ENCODE data around the gene UNC93B1.

The UNC93B1 gene

DNA sequence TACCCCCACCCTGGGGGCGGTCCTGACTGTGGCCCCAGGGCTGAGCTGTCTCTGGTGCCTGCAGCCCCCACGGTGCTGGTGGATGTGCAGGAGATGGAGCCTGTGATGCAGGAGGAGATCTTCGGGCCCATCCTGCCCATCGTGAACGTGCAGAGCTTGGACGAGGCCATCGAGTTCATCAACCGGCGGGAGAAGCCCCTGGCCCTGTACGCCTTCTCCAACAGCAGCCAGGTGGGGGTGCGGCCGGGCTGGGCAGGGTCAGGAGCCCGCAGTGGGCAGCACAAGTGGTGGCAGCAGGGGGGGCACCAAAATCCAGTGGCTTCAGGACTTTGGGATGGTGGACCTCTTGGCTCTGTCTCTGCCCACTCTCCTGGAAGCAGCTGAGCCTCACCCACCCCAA lies 18.6 kb upstream of the UNC93B1 start:
- DNase-seq (ENCODE audit: low read depth, low spot score) = no peak

DNA sequence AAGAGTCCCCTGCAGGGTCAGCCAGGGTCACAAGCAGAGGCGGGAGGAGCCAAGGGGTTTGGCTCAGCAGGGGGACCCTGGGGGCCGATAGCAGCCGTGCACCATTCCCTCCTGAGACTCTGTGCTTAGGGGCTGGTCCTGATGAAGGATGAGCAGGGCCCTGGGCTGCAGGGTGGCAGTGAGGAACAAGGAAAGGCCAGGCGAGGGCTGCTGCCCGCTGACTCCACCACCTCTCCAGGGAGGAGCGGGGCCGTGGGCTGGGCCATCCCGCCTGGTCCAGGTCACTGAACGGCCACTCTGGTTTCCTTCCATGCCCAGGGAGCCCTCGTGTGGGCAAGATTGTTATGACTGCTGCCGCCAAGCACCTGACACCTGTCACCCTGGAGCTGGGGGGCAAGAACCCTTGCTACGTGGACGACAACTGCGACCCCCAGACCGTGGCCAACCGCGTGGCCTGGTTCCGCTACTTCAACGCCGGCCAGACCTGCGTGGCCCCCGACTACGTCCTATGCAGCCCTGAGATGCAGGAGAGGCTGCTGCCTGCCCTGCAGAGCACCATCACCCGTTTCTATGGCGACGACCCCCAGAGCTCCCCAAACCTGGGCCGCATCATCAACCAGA lies 17.4 kb upstream of the UNC93B1 start:
- no peak for DNase-seq (ENCODE audit: low read depth, low spot score)

DNA sequence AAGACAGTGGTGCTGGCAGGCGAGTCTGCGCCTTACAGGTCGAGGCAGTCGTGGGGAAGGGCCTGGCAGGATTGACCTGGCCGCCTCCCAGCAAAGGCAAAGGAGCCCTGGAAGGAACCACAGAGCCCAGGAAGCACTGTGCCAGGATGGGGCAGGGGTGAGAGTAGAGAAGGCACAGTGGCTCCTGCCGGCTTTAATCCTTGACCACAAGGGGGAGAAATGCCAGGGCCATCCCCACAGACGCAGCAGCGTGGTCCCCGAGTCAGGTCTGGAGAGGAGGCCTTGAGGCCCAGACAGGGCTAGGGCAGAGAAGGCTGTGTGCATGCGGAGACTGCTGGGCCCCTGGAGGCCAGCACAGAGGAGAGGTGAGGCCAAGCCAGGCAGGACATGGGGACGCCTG lies 16.7 kb upstream of the UNC93B1 start:
- no peak for DNase-seq (ENCODE audit: low read depth, low spot score)

DNA sequence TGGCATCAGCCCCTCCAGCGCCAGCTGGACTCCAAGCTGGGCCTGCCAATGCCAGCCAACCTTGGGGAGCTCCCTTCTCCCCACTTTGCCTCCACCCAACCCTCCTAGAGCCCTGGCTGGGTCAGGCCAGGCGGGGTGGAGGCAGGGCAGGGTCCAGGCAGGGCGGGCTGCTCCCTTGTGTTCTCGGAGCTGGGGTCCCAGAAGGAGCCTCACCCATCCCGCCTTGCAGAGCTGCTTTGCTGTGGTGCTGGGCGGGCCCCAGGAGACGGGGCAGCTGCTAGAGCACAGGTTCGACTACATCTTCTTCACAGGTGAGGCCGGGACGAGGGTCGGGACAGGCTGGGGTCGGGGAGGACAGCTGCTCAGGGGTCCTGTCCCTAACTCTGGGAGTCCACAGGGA lies 15.6 kb upstream of the UNC93B1 start:
- no peak for DNase-seq (ENCODE audit: low read depth, low spot score)

DNA sequence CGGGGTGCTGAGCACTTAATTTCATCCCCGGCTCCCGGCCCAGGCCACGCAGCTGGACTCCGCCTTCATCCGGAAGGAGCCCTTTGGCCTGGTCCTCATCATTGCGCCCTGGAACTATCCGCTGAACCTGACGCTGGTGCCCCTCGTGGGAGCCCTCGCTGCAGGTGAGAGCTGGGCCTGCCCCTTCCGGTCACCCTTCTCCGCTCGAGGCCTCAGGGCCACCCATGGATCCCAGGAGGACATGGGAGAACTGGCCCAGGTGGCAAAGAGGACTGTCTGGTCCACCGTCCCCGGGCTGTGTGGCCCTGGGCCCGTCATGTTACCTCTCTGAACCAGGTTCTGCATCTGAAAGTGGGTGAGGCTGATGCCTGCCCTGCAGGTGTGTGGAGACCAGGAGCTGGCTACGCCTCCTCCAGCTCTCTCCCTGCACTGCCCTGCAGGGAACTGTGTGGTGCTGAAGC lies 14.9 kb upstream of the UNC93B1 start:
- DNase-seq (ENCODE audit: low read depth, low spot score) = no peak

DNA sequence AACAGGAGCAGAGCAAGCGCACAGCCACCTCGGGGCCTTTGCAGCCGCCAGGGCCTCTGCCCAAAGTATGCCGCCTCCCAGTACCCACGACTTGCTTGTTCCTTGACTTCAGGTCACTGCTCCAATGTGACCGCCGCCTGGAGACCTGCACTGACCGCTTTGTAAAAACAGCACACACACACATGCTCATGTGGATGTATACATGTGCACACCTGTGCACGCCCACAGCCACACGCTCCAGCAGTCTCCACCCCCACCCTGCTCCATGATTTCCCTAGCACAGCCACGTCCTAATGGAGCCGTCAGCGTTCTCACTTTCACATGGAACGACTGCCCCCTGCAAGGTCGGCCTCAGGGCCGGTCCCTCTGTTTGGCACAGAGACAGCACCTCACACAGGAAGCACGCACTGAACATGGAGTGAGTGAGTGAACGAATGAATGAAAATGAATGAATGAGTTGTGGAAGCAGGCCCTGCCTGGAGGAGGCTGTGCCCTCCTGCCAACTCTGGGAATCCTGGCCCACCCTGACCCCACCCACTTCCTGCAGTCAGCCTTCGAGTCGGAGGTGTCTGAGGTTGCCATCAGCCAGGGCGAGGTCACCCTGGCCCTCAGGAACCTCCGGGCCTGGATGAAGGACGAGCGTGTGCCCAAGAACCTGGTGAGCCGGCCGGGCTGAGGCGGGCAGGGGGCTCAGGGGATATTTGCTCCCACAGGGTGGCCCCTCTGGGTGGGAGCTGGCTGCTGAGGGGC lies 14.3 kb upstream of the UNC93B1 start:
- no peak for DNase-seq (ENCODE audit: low read depth, low spot score)

DNA sequence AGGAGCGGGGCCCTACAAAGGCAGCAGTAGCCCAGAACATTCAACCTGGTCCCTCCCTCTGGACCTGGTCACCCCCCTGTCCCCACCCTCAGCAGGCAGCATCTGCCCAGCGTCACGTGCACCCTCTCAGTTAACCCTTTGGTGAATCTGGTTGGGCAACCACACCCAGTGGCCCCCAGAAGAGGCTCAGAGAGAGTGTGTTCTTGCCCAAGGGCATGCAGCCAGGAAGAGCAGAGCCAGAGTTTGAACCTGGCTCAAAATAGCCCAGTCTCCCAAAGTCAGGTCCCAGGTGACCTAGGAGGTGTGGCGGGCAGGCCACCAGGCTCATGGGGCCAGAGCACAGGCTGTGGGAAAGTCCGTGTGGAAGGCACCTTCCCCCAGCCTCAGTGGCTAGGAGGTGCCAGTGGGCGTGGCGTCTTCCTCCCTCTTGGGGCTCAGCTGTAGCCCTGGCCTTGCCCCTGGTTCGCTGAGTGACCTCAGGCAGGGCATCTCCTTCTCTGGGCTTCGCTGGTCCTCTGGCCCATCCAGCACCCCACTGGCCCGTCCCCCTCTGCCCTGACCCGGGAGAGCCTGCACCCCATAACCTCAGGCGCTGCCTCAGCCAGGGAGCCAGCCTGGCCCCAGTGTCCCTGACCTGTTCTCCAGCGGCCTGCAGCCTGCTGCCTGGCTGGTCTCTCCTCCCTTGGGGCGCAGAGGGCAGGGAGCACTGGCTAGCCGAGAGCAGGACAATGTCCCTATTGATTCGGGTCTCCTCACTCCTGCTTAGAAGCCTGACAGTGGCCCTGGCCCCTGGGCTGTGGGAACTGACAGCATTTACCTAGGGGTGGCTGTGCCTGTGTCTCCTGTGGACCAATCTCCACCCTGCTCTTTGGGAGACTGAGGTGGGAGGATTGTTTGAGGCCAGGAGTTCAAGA lies 13.3 kb upstream of the UNC93B1 start:
- no peak for DNase-seq (ENCODE audit: low read depth, low spot score)

DNA sequence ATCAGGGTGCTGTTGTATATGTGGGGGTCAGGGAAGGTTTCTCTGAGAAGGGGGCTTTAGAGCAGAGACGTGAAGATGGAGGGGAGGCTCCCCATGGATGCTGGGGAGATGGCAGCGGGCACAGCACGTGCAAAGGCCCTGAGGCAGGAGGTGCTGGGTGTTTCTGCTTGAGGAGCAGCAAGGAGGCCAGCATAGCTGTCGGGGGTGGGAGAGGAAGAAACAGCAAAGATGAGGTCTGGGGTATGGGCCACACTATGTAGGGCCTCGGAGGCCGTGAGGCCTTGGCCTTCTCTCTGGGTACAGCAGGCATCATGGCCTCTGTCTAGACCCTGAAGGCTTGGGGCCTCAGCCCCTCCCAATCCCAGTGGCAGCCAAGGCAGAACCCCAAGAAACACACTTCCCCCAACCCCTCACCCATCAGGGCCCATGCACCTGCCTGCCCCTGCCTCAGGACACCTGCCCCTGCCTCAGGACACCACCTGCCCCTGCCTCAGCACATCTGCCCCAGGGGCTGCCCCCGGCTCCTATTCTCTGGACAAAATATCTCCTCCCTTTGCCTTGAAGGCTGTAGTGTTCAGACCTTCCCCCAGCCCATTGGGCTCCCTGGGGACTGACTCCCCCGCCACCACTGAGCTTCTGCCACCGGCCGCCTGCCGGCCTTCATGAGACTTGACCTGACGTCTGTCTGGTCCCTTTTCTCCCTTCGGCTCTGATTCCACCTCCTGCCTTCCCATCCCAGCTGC lies 12.4 kb upstream of the UNC93B1 start:
- no peak for DNase-seq (ENCODE audit: low read depth, low spot score)

DNA sequence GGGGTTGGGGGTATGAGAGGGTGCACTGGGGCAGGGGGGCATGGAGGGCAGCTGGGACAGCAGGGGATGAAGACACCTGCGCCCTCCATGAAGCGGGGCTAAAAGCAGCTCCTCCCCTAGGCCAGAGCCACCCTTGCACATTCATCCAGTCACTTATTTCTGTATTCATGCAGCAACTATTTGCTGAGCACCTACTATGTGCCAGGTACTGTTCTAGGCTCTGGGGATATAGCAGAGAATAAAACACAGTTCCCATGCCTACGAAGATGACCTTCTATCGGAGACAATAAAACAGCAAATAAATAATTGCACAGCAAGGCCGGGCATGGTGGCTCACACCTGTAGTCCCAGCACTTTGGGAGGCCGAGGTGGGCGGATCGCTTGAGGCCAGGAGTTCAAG lies 11.6 kb upstream of the UNC93B1 start:
- DNase-seq (ENCODE audit: low read depth, low spot score) = no peak

DNA sequence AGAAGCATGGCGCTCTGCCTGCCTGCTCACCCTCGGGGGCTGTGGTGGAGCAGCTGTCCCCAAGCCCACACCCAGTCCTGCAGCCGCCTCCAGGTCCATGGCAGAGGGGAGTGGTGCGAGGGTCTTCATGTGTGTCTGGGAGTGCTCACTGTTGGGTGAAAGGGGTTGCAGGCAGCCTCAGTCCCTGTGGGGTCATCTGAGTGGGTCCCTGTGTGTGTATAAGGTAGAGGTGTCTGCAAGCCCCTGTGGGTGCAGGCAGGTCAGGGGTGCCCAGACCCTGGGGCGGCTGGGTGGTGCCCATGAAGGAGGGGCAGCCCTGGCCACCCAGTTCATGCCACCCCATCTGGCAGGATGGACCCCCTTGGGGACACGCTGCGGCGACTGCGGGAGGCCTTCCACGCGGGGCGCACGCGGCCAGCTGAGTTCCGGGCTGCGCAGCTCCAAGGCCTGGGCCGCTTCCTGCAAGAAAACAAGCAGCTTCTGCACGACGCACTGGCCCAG lies 11.1 kb upstream of the UNC93B1 start:
- no peak for DNase-seq (ENCODE audit: low read depth, low spot score)

DNA sequence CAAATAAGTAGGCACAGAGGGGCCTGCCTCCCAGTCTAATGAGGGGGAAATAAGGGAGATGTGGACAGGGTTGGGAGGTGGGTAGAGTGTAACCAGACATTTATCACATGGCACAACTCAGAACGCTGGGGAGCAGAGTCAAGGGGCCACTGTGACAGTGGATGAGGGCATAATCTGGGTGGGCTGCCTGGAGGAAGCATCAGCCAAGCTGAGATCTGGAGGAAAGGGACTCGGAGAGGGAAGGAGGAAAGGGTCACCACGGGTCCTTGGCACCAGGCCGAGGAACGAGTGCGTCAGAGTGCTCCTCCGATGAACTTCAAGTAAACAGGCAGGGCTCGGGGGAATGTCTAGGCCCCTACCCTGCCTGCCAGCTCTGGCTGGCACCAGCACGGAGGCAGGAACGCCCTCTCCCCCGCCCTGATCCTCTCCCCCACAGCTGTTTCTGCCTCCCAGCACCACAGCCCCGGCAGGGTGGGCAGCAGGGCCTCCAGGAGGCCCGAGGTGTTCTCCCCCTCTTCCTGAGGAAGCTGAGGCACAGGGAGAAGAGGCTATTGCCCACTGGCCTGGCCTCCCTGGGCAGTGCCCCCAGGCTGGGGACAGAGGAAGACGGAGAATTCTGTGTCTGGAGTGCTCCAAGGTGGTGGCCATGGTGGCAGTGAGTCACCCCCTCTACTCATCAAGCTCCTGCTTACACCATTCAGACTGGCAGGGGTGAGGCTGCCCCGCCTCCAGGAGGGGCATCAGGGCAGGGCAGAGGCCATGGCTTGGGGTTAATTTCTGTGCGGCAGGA lies 10.5 kb upstream of the UNC93B1 start:
- DNase-seq (ENCODE audit: low read depth, low spot score) = no peak

DNA sequence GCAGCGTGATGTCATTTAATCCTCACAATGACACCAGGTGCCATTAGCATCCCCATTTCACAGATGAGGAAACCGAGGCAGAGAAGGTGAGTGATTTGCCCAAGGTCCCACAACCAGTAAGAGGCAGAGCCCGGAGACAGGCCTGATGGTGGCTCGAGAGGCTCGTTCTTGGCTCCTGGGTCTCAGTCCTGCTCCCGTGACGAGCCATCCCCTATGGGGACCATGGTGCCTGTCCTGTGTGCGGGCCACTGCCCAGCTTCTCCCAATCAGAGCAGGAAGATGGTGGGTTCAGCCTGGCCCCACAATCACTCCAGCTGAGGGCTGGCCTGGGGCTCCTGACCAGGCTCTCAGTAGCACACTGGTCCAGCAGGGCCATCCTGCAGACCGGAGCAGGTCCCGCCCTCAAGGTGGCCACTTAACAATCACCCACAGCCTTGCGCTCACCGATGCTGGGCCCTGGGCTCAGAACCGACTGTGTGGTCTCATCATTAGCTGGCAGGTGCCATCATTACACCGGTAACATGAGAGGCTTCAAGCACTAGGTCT lies 9.8 kb upstream of the UNC93B1 start:
- no peak for DNase-seq (ENCODE audit: low read depth, low spot score)

DNA sequence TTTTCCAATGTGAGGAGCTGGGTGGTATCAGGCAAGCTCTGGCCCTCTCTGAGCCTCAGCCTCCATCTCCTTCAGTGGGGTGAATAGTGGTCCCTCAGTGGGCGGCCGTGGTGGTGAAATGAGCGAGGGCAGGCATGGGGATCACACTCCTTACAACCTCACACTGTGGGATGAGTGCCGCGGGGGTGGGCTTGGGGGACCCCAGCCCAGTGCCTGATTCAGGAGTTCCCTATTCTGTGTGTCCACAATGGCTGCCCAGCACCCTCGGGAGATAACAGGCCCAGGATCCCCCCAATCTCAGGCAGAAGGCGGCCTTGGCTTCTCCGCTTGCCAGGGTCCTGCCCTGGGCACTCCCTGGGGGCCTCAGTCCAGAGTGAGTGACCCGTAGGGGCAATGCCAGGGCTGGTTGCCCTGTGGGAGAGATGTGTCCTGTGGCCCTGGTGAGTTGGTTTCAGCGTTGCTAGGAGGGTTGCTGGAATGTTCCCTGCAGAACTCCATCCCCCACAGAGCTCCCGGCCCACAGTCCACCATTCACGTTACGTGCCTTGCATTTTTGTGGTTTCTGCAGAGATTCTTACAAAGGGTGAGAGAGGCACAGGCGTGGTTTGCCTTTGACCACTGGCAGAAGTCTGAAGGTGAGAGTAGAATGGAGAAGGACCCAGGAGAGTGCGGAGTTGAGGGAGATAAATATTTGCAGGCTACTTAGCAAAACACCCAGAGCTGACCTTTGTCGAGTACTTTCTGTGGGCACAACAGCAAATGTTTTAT lies 9.1 kb upstream of the UNC93B1 start:
- no peak for DNase-seq (ENCODE audit: low read depth, low spot score)

DNA sequence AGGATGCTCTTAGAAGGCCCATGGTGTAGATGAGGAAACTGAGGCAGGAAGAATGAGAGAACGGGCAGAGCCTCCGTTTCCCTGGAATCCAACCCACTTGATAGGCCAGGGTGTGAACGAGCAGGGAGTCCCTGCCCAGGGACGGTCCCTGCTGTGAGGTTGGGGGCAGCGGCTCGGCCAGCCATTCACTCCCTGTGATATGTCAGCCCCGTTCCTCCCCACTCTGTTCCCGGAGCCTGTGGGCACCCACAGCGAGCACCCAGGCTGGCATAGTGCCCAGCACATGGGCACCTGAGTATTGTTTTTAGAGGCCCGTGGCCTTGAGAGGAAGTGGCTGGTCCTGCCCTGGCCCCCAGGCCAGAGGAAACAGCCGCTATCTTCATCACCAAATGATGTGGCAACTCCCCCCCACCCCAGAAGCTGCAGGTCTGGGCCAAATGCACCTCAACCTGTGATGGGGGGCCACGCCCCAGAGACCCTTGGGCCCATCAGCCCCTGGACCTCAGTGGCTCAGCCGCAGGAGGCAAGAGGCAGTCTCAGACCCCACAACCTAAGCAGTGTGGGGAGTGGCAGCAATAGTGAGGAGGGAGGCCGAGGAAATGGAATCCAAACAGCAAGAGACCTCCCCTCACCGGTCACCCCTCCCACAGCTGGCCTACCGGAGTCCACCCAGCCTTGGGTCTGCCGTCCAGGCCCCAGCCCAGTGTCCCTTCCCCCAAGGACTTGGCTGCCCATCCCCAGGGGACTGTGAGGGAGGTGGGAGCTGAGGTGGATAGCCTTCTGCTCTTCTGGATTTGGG lies 8.3 kb upstream of the UNC93B1 start:
- no peak for DNase-seq (ENCODE audit: low read depth, low spot score)

DNA sequence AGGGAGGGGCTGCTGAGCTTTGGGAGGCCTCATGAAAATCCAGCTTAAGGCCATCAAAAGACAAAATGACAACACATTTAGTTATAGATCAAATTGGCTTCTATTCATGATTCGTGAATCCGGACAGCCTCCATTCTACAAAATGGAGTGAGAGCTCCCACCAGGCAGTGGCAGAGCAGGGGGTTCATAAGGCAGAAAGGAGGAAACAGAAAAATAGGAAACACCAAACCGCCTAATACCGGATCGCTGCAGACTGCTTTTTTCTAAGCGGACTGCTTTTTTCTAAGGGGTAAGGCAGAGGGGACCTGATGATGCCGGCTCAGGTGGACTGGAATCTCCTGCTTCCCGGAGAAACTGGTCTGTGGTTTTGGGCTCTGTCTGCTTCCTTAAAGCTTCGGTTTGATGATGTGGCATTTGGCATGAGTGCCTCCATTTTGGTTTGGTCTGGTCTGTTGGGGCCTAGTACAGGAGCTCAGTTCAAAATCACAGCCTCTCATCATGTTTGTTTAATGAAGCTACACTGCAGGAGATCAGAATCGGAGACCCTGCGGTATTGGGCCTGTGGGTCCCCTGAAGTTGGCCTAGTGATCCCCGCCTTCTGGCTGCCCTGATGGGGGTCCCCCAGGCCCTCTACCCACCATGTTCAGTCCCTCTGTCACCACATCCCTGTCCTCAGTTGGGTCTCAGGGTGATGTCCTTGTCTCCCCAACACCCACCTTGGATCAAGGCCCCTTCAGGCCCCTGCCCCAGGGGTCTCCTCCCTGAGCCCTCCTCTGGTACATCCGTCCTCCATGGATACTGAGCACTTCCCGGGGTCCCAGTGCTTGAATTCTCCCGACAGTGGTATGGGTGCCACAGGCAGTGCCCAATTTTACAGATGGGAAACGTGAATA lies 7.4 kb upstream of the UNC93B1 start:
- no peak for DNase-seq (ENCODE audit: low read depth, low spot score)

DNA sequence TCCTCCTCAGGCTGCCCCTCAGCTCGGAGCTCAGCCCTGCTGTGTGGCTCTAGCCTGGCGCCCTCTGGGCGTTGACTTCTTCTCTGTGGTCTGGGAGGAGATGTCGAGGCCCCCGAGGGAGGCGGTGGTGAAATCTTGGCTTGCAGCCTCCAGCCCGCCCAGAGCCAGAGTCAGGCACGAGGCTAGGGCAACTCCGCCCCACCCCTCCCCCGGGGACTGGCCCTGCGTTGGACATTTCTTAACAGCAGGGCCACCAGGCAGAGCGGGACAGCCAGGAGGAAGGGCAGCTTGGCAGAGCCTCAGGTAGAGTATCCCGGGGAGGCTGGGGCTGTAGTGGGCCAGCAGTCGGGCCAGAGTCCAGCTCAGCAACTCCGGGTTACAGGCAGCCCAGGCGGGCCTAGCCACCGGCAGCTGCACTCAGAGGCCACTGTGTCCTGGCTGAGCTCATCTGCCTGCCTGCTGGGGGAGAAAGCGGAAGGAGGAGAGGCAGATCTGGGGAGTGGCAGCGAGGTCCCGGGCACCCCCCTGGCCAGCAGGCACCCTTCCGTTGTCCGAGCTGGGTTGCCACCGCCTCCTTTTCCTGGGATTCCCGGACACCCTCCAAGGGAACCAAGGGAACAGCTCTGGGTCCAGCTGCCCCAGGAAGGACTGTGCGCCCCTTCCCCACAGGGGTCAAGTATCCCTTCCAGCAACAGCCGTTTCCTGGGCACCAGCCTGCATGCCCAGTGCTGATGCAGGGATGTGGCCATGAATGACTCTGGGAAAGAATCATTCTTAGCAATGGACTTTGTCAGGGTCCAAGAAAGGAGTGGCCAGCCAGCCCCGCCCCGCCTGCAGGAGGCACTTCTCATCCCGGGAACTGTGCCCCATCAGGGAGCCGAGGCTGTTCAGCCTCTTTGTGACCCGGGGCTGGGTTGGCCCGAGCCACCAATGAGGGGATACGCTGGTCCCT lies 6.5 kb upstream of the UNC93B1 start, which contains the start of gene ALDH3B1:
ALDH3B1 (plus strand) TSS at position 238 of the 952 bp plus-strand sequence. CDS start 4,971 bp downstream, outside the sequence.
- no peak for DNase-seq (ENCODE audit: low read depth, low spot score)
